H9 (cell line): Measurements from ENCODE around the gene RAPSN. TPM values are rescaled to one million over a fixed set of nuclear protein-coding genes. Genes with fewer than 3 reads are reported as not detected.

Source experiments
- DNase-seq: peaks from one replicate; pipeline ENCODE4 v3.0.0-alpha.2; 2017
- H2AFZ ChIP-seq: one replicate; pipeline ENCODE4 v1.6.1; 2013; ENCODE audit warnings: mild to moderate bottlenecking, low read length, control low read depth, moderate library complexity
- H2AK5ac ChIP-seq: 2 replicates; pipeline ENCODE4 v1.6.1; 2013; ENCODE audit warnings: low read length, control low read depth, mixed read lengths; ENCODE audit not compliant: insufficient read length
- H2BK120ac ChIP-seq: one replicate; pipeline ENCODE4 v1.6.1; 2013; ENCODE audit warnings: low read depth, mild to moderate bottlenecking, low read length, control low read depth, inconsistent platforms; ENCODE audit not compliant: poor library complexity, severe bottlenecking
- H2BK12ac ChIP-seq: 2 replicates; pipeline ENCODE4 v1.6.1; 2013; ENCODE audit warnings: low read length, control low read depth, mixed read lengths, low read depth; ENCODE audit not compliant: insufficient read length
- H2BK15ac ChIP-seq: 2 replicates; pipeline ENCODE4 v1.6.1; 2013; ENCODE audit warnings: low read depth, low read length, control low read depth
- H2BK20ac ChIP-seq: one replicate; pipeline ENCODE4 v1.6.1; 2013; ENCODE audit warnings: low read depth, mild to moderate bottlenecking, low read length, control low read depth, inconsistent platforms; ENCODE audit not compliant: poor library complexity, severe bottlenecking
- H2BK5ac ChIP-seq: 2 replicates; pipeline ENCODE4 v1.6.1; 2013; ENCODE audit warnings: low read length, control low read depth, mixed read lengths; ENCODE audit not compliant: insufficient read length
- H3K14ac ChIP-seq: 2 replicates; pipeline ENCODE4 v1.6.1; 2013; ENCODE audit warnings: low read length, control low read depth; ENCODE audit not compliant: insufficient read depth
- H3K18ac ChIP-seq: 2 replicates; pipeline ENCODE4 v1.6.1; 2013; ENCODE audit warnings: low read depth, mild to moderate bottlenecking, mixed read lengths, low read length, control low read depth; ENCODE audit not compliant: insufficient read length
- H3K23ac ChIP-seq: 2 replicates; pipeline ENCODE4 v1.6.1; 2013; ENCODE audit warnings: low read length, control low read depth, mixed read lengths, low read depth; ENCODE audit not compliant: insufficient read length
- H3K23me2 ChIP-seq: 2 replicates; pipeline ENCODE4 v1.6.1; 2013; ENCODE audit warnings: low read depth, mild to moderate bottlenecking, mixed read lengths, low read length, control low read depth; ENCODE audit not compliant: insufficient read length, poor library complexity, severe bottlenecking
- H3K27ac ChIP-seq: 2 replicates; pipeline ENCODE4 v1.5.1; 2013; ENCODE audit warnings: low read length, control low read depth, mixed read lengths, low read depth; ENCODE audit not compliant: insufficient read length
- H3K27me3 ChIP-seq: 2 replicates; pipeline ENCODE4 v1.6.1; 2013; ENCODE audit warnings: low read length, control low read depth, inconsistent platforms; ENCODE audit not compliant: insufficient read depth
- H3K4ac ChIP-seq: 2 replicates; pipeline ENCODE4 v1.6.1; 2013; ENCODE audit warnings: low read depth, mild to moderate bottlenecking, control low read depth, inconsistent platforms, low read length, moderate library complexity
- H3K4me1 ChIP-seq: 2 replicates; pipeline ENCODE4 v1.6.1; 2013; ENCODE audit warnings: low read length, control low read depth, inconsistent platforms; ENCODE audit not compliant: insufficient read depth
- H3K4me2 ChIP-seq: 2 replicates; pipeline ENCODE4 v1.6.1; 2013; ENCODE audit warnings: low read length, control low read depth, mixed read lengths; ENCODE audit not compliant: insufficient read length, insufficient read depth
- H3K56ac ChIP-seq: 2 replicates; pipeline ENCODE4 v1.6.1; 2013; ENCODE audit warnings: low read depth, mild to moderate bottlenecking, mixed read lengths, low read length, control low read depth; ENCODE audit not compliant: insufficient read length
- H3K79me1 ChIP-seq: 2 replicates; pipeline ENCODE4 v1.6.1; 2013; ENCODE audit warnings: low read depth, mild to moderate bottlenecking, moderate library complexity, low read length, control low read depth, inconsistent platforms; ENCODE audit not compliant: insufficient read depth, poor library complexity, severe bottlenecking
- H3K79me2 ChIP-seq: 2 replicates; pipeline ENCODE4 v1.6.1; 2013; ENCODE audit warnings: low read length, control low read depth, inconsistent platforms; ENCODE audit not compliant: insufficient read depth
- H3K9ac ChIP-seq: 2 replicates; pipeline ENCODE4 v1.6.1; 2013; ENCODE audit warnings: low read length, control low read depth, mixed read lengths; ENCODE audit not compliant: insufficient read length; ENCODE audit errors: extremely low read depth
- H3K9me3 ChIP-seq: one replicate; pipeline ENCODE4 v1.6.1; 2013; ENCODE audit warnings: low read depth, low read length, inconsistent platforms; ENCODE audit not compliant: control insufficient read depth
- H3T11ph ChIP-seq: one replicate; pipeline ENCODE4 v1.6.1; 2013; ENCODE audit warnings: mild to moderate bottlenecking, low read length, control low read depth, inconsistent platforms
- H4K20me1 ChIP-seq: one replicate; pipeline ENCODE4 v1.6.1; 2013; ENCODE audit not compliant: control insufficient read depth, insufficient read length, insufficient read depth
- H4K5ac ChIP-seq: 2 replicates; pipeline ENCODE4 v1.6.1; 2013; ENCODE audit warnings: low read depth, mild to moderate bottlenecking, mixed read lengths, low read length, control low read depth; ENCODE audit not compliant: insufficient read length
- H4K8ac ChIP-seq: replicated peaks from 2 replicates; pipeline ENCODE4 v1.6.1; 2013; ENCODE audit warnings: low read length, control low read depth, mixed read lengths, low read depth; ENCODE audit not compliant: insufficient read length
- H4K91ac ChIP-seq: 2 replicates; pipeline ENCODE4 v1.6.1; 2013; ENCODE audit warnings: low read depth, mild to moderate bottlenecking, moderate library complexity, mixed read lengths, low read length, control low read depth; ENCODE audit not compliant: insufficient read length
- H3K27ac Mint-ChIP-seq, 3 experiments: 2 replicates in 2 of 3; 3 replicates in 1 of 3; pipeline ENCODE4 v1.8.0; 2020 to 2021; ENCODE audit warnings: mixed read lengths in 3 of 3, mild to moderate bottlenecking in 1 of 3, moderate library complexity in 1 of 3
- H3K27me3 Mint-ChIP-seq: 2 replicates; pipeline ENCODE4 v1.8.0; 2021; ENCODE audit warnings: low read depth, mild to moderate bottlenecking, moderate library complexity, mixed read lengths
- H3K36me3 Mint-ChIP-seq, 3 experiments: 2 replicates in 2 of 3; 3 replicates in 1 of 3; pipeline ENCODE4 v1.8.0; 2020 to 2021; ENCODE audit warnings: low read depth in 3 of 3, mixed read lengths in 3 of 3; ENCODE audit not compliant: insufficient read depth in 1 of 3
- H3K4me1 Mint-ChIP-seq, 2 experiments: 2 replicates each; pipeline ENCODE4 v1.8.0; 2020; ENCODE audit warnings: mixed read lengths in 2 of 2
- H3K4me3 Mint-ChIP-seq, 2 experiments: 2 replicates in 1 of 2; 3 replicates in 1 of 2; pipeline ENCODE4 v1.8.0; 2020 to 2021; ENCODE audit warnings: mild to moderate bottlenecking in 2 of 2, mixed read lengths in 2 of 2, moderate library complexity in 1 of 2
- H3K9me3 Mint-ChIP-seq, 2 experiments: 2 replicates in 1 of 2; 3 replicates in 1 of 2; pipeline ENCODE4 v1.8.0; 2020; ENCODE audit warnings: mild to moderate bottlenecking in 2 of 2, mixed read lengths in 2 of 2, moderate library complexity in 1 of 2
- WGBS: extraction: QIAGEN DNeasy Blood & Tissue Kit; methylation state at CpG from one replicate; pipeline ENCODE4 v1.1.7; 2013; ENCODE audit warnings: missing lambda C conversion rate, low lambda C conversion rate, mixed read lengths; ENCODE audit not compliant: insufficient read length; ENCODE audit errors: extremely low coverage; 5-methylcytosine and 5-hydroxymethylcytosine counted together
- total RNA-seq: library from RNA; stranded (reverse); gene quantifications from 2 replicates; pipeline ENCODE4 v1.2.1, GENCODE V29; 2021
- TF ChIP-seq, protein P1 (sequence below): fragments of 200-600 bp; sonication (generic); conservative IDR thresholded peaks from 3 replicates; pipeline ENCODE4 v1.8.0; 2021; ENCODE audit warnings: antibody characterized with exemption, mild to moderate bottlenecking

Gene RAPSN
- total RNA-seq, 1 experiment from 2014 or later, result 0.48 TPM

- Mint-ChIP-seq H3K36me3 (peaks cover 36 to 62% (median 56%) of the 10 kb centered on the region in 3 experiments; a peak in 6 of 7 replicates), H3K27ac (no peak overlapping the region), H3K9me3 (no peaks in the 10 kb centered on the region), H3K27me3 (no peaks in the 10 kb centered on the region), H3K4me1 (no peaks in the 10 kb centered on the region), H3K4me3 (no peak overlapping the region)
- no peak overlapping the region for H3T11ph ChIP-seq
- H4K8ac ChIP-seq, result no peak overlapping the region
- no peak overlapping the region for H3K27ac ChIP-seq
- no peak overlapping the region for H3K23ac ChIP-seq
- no peak overlapping the region for H3K18ac ChIP-seq
- no peak for DNase-seq
- no peak overlapping the region for H3K4ac ChIP-seq
- no peak overlapping the region for H2BK15ac ChIP-seq
- no peak overlapping the region for H2BK20ac ChIP-seq
- H2BK120ac ChIP-seq, result no peak overlapping the region
- H3K4me2 ChIP-seq, result no peak overlapping the region
- H2AFZ ChIP-seq, result no peak overlapping the region
- no peak overlapping the region for H2AK5ac ChIP-seq
- TF ChIP-seq, protein P1, sequence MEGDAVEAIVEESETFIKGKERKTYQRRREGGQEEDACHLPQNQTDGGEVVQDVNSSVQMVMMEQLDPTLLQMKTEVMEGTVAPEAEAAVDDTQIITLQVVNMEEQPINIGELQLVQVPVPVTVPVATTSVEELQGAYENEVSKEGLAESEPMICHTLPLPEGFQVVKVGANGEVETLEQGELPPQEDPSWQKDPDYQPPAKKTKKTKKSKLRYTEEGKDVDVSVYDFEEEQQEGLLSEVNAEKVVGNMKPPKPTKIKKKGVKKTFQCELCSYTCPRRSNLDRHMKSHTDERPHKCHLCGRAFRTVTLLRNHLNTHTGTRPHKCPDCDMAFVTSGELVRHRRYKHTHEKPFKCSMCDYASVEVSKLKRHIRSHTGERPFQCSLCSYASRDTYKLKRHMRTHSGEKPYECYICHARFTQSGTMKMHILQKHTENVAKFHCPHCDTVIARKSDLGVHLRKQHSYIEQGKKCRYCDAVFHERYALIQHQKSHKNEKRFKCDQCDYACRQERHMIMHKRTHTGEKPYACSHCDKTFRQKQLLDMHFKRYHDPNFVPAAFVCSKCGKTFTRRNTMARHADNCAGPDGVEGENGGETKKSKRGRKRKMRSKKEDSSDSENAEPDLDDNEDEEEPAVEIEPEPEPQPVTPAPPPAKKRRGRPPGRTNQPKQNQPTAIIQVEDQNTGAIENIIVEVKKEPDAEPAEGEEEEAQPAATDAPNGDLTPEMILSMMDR, result no peak
- H3K79me2 ChIP-seq, result no peaks in the 10 kb centered on the region
- no peaks in the 10 kb centered on the region for H3K4me1 ChIP-seq
- H3K56ac ChIP-seq, result no peak overlapping the region
- peaks cover 6% of the 10 kb centered on the region for H3K79me1 ChIP-seq
- H2BK12ac ChIP-seq, result no peak overlapping the region
- H3K23me2 ChIP-seq, result no peaks in the 10 kb centered on the region
- no peak overlapping the region for H4K91ac ChIP-seq
- no peaks in the 10 kb centered on the region for H3K9me3 ChIP-seq
- no peaks in the 10 kb centered on the region for H4K20me1 ChIP-seq
- no peak overlapping the region for H3K9ac ChIP-seq
- no peak overlapping the region for H2BK5ac ChIP-seq
- H3K27me3 ChIP-seq, result no peaks in the 10 kb centered on the region
- H4K5ac ChIP-seq, result no peak overlapping the region
- no peak overlapping the region for H3K14ac ChIP-seq
- no CpG with 5 or more reads among the region's 2 CpGs for WGBS
Observed at GRCh38 chr11:47487421-47487820, 38.5 kb upstream of the RAPSN start.
